ENCODE data around the gene EXOSC5. TPM values are rescaled to one million over a fixed set of nuclear protein-coding genes. Genes with fewer than 3 reads are reported as not detected.

Gene EXOSC5
- total and polyA plus RNA-seq, 9 of the 15 experiments (the other 6 are each of a cell fraction or from before 2014, with no cell fraction given), result 10.9 to 75.5 (median 37.8) TPM

GRCh38 chr19:41353466-41354342 lies 43.5 kb downstream of the EXOSC5 start, which contains the start of gene TGFB1 (continued):
- TF ChIP-seq KAT8 (IDR thresholded peaks at IDR 0.05; ENCODE audit: low read depth) (no peak), ZBTB40 (IDR thresholded peaks at IDR 0.05) (no peak), ZBTB40 (CRISPR knock-in tag; IDR thresholded peaks at IDR 0.05) (no peak), ZNF354B (CRISPR knock-in tag; IDR thresholded peaks at IDR 0.05) (no peak), NFIX (CRISPR knock-in tag; IDR thresholded peaks at IDR 0.05; ENCODE audit: low read depth) (no peak), ZNF77 (CRISPR knock-in tag; IDR thresholded peaks at IDR 0.05) (no peak), COPS2 (conservative IDR thresholded peaks at IDR 0.05) (no peak), ZNF584 (CRISPR knock-in tag; IDR thresholded peaks at IDR 0.05; ENCODE audit: low read depth) (no peak), MYC (IDR thresholded peaks at IDR 0.05; ENCODE audit: low read depth, low read length) (peak; percentile 53; the same call in 1 of the 2 replicates), MYC (CRISPR knock-in tag; IDR thresholded peaks at IDR 0.05; ENCODE audit: borderline replicate concordance, low read depth) (no peak), MEF2D (tag; conservative IDR thresholded peaks at IDR 0.05; ENCODE audit: low read depth) (no peak), ZSCAN29 (IDR thresholded peaks at IDR 0.05) (no peak), FOXP4 (CRISPR knock-in tag; IDR thresholded peaks at IDR 0.05; ENCODE audit: borderline replicate concordance) (no peak), CEBPB (tag; IDR thresholded peaks at IDR 0.05) (no peak), ZNF75A (CRISPR knock-in tag; IDR thresholded peaks at IDR 0.05) (no peak)
